Right ventricle myocardium inferior (tissue), 1 donor: Measurements from ENCODE around the gene ZNF629. TPM values are rescaled to one million over a fixed set of nuclear protein-coding genes. Genes with fewer than 3 reads are reported as not detected.
A peak's percentile ranks its signal among the peaks of the same experiment; 100 is the strongest.

Experiments
- ATAC-seq: fragments of 200-7000 bp; cut with Tn5 transposase; one replicate; pipeline ENCODE4 v1.9.1; 2020; ENCODE audit warnings: mild to moderate bottlenecking, moderate library complexity
- DNase-seq: peaks from one replicate; pipeline ENCODE4 v3.0.0; 2021; ENCODE audit errors: missing footprints
- intact Hi-C: fragments of 100-400 bp; cut with DNase I; formaldehyde crosslinking; loops from one replicate; pipeline ENCODE4 v1.11.0; 2022
- total RNA-seq: library from RNA; stranded (reverse); fragmentation: NEBNext Ultra II Directional; extraction: Animal tissue kit (Norgen Biotek cat#: 25700); gene quantifications from one replicate; pipeline ENCODE4 v1.2.1, GENCODE V29; 2021
- donor health status: DM: no; HTN: yes; CAD: no; lungs with severe emphysema.

ZNF629 gene
- total RNA-seq, 1 donor from 2014 or later: 17.4 TPM

- intact Hi-C loops: no loop called here
- DNase-seq: no peak
- ATAC-seq: no peak
Measured at GRCh38 chr16:30738984-30739951, 47.7 kb downstream of the ZNF629 start.

GRCh38 chr16:30737794-30738648, 49.0 kb downstream of the ZNF629 start:
- DNase-seq (no peak), ATAC-seq (no peak)
- intact Hi-C loops: no loop called here

GRCh38 chr16:30736995-30737793, 49.8 kb downstream of the ZNF629 start:
- DNase-seq: no peak
- ATAC-seq: no peak
- intact Hi-C loops: no loop called here

- ATAC-seq: no peak
- intact Hi-C loops: no loop called here
- no peak for DNase-seq
Measured at GRCh38 chr16:30731411-30731810, 55.6 kb downstream of the ZNF629 start.

GRCh38 chr16:30728899-30729672, 57.9 kb downstream of the ZNF629 start:
- no peak for DNase-seq
- peak; percentile 35 for ATAC-seq
- intact Hi-C loops: no loop called here

Other genes with a start within 250 kb of the ZNF629 start
- 10.0 TPM for gene ZNF764, start 228.8 kb downstream of the ZNF629 start, total RNA-seq
- gene ZNF688, start 215.5 kb downstream of the ZNF629 start, total RNA-seq: 12.2 TPM
- gene ZNF785, start 201.5 kb downstream of the ZNF629 start, total RNA-seq: 7.6 TPM
- 4.2 TPM for gene ZNF689, start 176.8 kb downstream of the ZNF629 start, total RNA-seq
- gene PRR14, start 136.2 kb downstream of the ZNF629 start, total RNA-seq: 18.2 TPM
- 31.0 TPM for gene FBRS, start 128.8 kb downstream of the ZNF629 start, total RNA-seq
- 39.7 TPM for gene SRCAP, start 88.0 kb downstream of the ZNF629 start, total RNA-seq
- gene PHKG2, start 38.8 kb downstream of the ZNF629 start, total RNA-seq: 12.6 TPM
- 0.89 TPM for gene CFAP119, start 25.1 kb downstream of the ZNF629 start, total RNA-seq
- gene RNF40, start 24.9 kb downstream of the ZNF629 start, total RNA-seq: 42.6 TPM
- gene BCL7C, start 106.9 kb upstream of the ZNF629 start, total RNA-seq: 32.2 TPM
- 8.7 TPM for gene CTF1, start 109.4 kb upstream of the ZNF629 start, total RNA-seq
- 6.3 TPM for gene FBXL19, start 136.4 kb upstream of the ZNF629 start, total RNA-seq
- gene ORAI3, start 161.9 kb upstream of the ZNF629 start, total RNA-seq: 11.4 TPM
- gene SETD1A, start 170.5 kb upstream of the ZNF629 start, total RNA-seq: 9.4 TPM
- 7.0 TPM for gene HSD3B7, start 198.0 kb upstream of the ZNF629 start, total RNA-seq
- 0.41 TPM for gene STX1B, start 223.4 kb upstream of the ZNF629 start, total RNA-seq
- 42.3 TPM for gene STX4, start 246.4 kb upstream of the ZNF629 start, total RNA-seq